NCI-H2196 (cell line): ENCODE results near the gene RAB3B.
A peak's percentile ranks its signal among the peaks of the same experiment; 100 is the strongest.
"Not testable (repeated sequence)": the region's sequence is repeated elsewhere in the genome, so short reads cannot be mapped to it uniquely, and the experiment has no call there.

Experiments used
- DNase-seq: peaks from one replicate; lab custom pipeline; 2025; ENCODE audit not compliant: unreplicated experiment; lab: John Stamatoyannopoulos, UW

RAB3B gene

GRCh38 chr1:51922040-51922439, 68.5 kb downstream of the RAB3B start:
- no peak for DNase-seq

- no peak for DNase-seq
Measured at GRCh38 chr1:51920130-51920529, 70.4 kb downstream of the RAB3B start.

- DNase-seq: no peak
Measured at GRCh38 chr1:51919684-51920083, 70.8 kb downstream of the RAB3B start.

- no peak for DNase-seq
Measured at GRCh38 chr1:51916587-51917405, 73.7 kb downstream of the RAB3B start.

- no peak for DNase-seq
Measured at GRCh38 chr1:51915951-51916350, 74.5 kb downstream of the RAB3B start.

- DNase-seq: no peak
Measured at GRCh38 chr1:51912881-51913280, 77.6 kb downstream of the RAB3B start.

- no peak for DNase-seq
Measured at GRCh38 chr1:51910221-51911000, 80.1 kb downstream of the RAB3B start.

- DNase-seq: no peak
Measured at GRCh38 chr1:51908499-51908898, 82.0 kb downstream of the RAB3B start.

- DNase-seq: no peak
Measured at GRCh38 chr1:51907079-51907702, 83.3 kb downstream of the RAB3B start.

- DNase-seq: peak; percentile 61
Measured at GRCh38 chr1:51906306-51907078, 84.0 kb downstream of the RAB3B start.

- no peak for DNase-seq
Measured at GRCh38 chr1:51902456-51902855, 88.0 kb downstream of the RAB3B start.

GRCh38 chr1:51901151-51901550, 89.3 kb downstream of the RAB3B start:
- DNase-seq: no peak

GRCh38 chr1:51899022-51899421, 91.5 kb downstream of the RAB3B start:
- DNase-seq: no peak

GRCh38 chr1:51898090-51898734, 92.3 kb downstream of the RAB3B start:
- DNase-seq: no peak

GRCh38 chr1:51897699-51898031, 92.8 kb downstream of the RAB3B start:
- no peak for DNase-seq

- not testable (repeated sequence) for DNase-seq
Measured at GRCh38 chr1:51894748-51895147, 95.8 kb downstream of the RAB3B start.

GRCh38 chr1:51878616-51879336, 111.7 kb downstream of the RAB3B start, which contains the start of gene NRDC:
Gene NRDC, minus strand, starts transcription at chr1:51878727. Its CDS starts 112 bp downstream, at chr1:51878615.
- DNase-seq: peak; percentile 100

- no peak for DNase-seq
Measured at GRCh38 chr1:51878308-51878615, 112.2 kb downstream of the RAB3B start.

GRCh38 chr1:51877434-51878307, 112.8 kb downstream of the RAB3B start:
- no peak for DNase-seq
